Common myeloid progenitor, CD34-positive (primary cell): Measurements from ENCODE around the gene MORN5.
A peak's percentile ranks its signal among the peaks of the same experiment; 100 is the strongest.

Experiments used
- CTCF ChIA-PET: fragments of 350-600 bp; sonication (Branson Sonifier 250); formaldehyde crosslinking; loops from one replicate; lab custom pipeline; 2021; ENCODE audit warnings: antibody characterized with exemption; lab: Charles Lee
- POLR2A ChIA-PET: fragments of 350-600 bp; sonication (Branson Sonifier 250); formaldehyde crosslinking; loops from one replicate; lab custom pipeline; 2021; ENCODE audit warnings: antibody characterized with exemption; lab: Charles Lee
- DNase-seq, 3 donors: peaks; one replicate each; pipeline versions ENCODE4 v3.0.0 to v3.0.0-alpha.2; 2013
- H3K27ac ChIP-seq, 2 experiments: 1 replicate in 1 of 2; 2 replicates in 1 of 2; pipeline ENCODE4 v1.7.0; 2013; ENCODE audit warnings: inconsistent platforms in 2 of 2, low read length in 2 of 2, mild to moderate bottlenecking in 2 of 2, low read depth in 1 of 2, moderate library complexity in 1 of 2; ENCODE audit not compliant: severe bottlenecking in 2 of 2, insufficient read depth in 1 of 2, poor library complexity in 1 of 2
- H3K27me3 ChIP-seq, 5 experiments: replicated peaks in 2 of 5; 1 replicate in 3 of 5; 2 replicates in 2 of 5; pipeline versions ENCODE4 v1.6.1 to v1.7.0; 2013; ENCODE audit warnings: low read length in 4 of 5, mild to moderate bottlenecking in 2 of 5, moderate library complexity in 2 of 5, inconsistent platforms in 1 of 5; ENCODE audit not compliant: insufficient read depth in 5 of 5, control insufficient read depth in 4 of 5
- H3K36me3 ChIP-seq, 4 experiments: 1 replicate in 2 of 4; 2 replicates in 2 of 4; pipeline versions ENCODE4 v1.6.1 to v1.7.0; 2013; ENCODE audit warnings: low read length in 3 of 4, control low read depth in 1 of 4, mild to moderate bottlenecking in 1 of 4; ENCODE audit not compliant: control insufficient read depth in 4 of 4, insufficient read depth in 4 of 4
- H3K4me1 ChIP-seq, 4 experiments: 1 replicate in 3 of 4; 2 replicates in 1 of 4; pipeline versions ENCODE4 v1.6.1 to v1.7.1; 2013; ENCODE audit warnings: low read length in 3 of 4, mild to moderate bottlenecking in 3 of 4, control low read depth in 1 of 4, inconsistent platforms in 1 of 4, moderate library complexity in 1 of 4; ENCODE audit not compliant: control insufficient read depth in 4 of 4, insufficient read depth in 4 of 4; ENCODE audit errors: control extremely low read depth in 1 of 4
- H3K4me3 ChIP-seq, 7 experiments: 1 replicate in 4 of 7; 2 replicates in 3 of 7; pipeline versions ENCODE4 v1.5.1 to v1.7.0; 2013; ENCODE audit warnings: mild to moderate bottlenecking in 7 of 7, low read length in 6 of 7, moderate library complexity in 6 of 7, inconsistent platforms in 2 of 7, low read depth in 2 of 7, control low read depth in 1 of 7; ENCODE audit not compliant: insufficient read depth in 4 of 7, control insufficient read depth in 1 of 7; ENCODE audit errors: extremely low read depth in 1 of 7
- H3K9me3 ChIP-seq, 5 experiments: 1 replicate in 4 of 5; 2 replicates in 1 of 5; pipeline versions ENCODE4 v1.6.1 to v1.7.1; 2013; ENCODE audit warnings: low read length in 4 of 5, mild to moderate bottlenecking in 2 of 5, inconsistent platforms in 1 of 5, low read depth in 1 of 5, moderate library complexity in 1 of 5; ENCODE audit not compliant: control insufficient read depth in 4 of 5, insufficient read depth in 2 of 5; ENCODE audit errors: control extremely low read depth in 1 of 5
- WGBS: methylation state at CpG from one replicate; pipeline ENCODE4 v1.1.5; 2013; ENCODE audit not compliant: insufficient coverage; 5-methylcytosine and 5-hydroxymethylcytosine counted together

The MORN5 gene

DNA sequence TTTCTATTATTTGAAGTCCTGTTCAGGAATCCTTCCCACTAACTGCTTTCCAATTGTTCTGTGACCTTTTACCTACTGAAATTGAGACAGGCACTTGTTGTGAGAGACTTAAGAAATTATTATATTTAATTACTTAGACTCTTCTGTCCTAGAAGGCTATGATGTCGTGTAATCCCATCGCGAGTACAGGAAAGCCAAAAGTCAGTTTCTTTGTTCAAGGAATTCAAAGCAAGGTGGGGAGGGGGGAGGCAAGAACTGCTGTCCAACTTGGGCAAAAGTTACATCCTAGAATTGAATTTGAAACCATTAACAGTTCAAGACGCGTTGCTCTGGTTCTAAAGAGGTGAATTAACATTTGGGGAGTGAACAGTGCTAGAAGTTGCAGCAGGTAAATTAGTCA lies 18.0 kb upstream of the MORN5 start:
- no peak overlapping the region for H3K4me3 ChIP-seq
- H3K27me3 ChIP-seq: no peaks in the 10 kb centered on the region
- no peaks in the 10 kb centered on the region for H3K9me3 ChIP-seq
- H3K27ac ChIP-seq: no peak overlapping the region
- DNase-seq: no peak
- 100% methylated on average over 4 of the region's 5 CpGs for WGBS
- H3K36me3 ChIP-seq: peaks cover 5 to 35% (median 25%) of the 10 kb centered on the region in 4 experiments
- CTCF ChIA-PET: interaction anchor here (0.9 to 7.7 kb wide), 3 partner anchors 8 to 16 kb away, joined by 3 to 110 read pairs (median 8); no protein-coding TSS in a partner anchor
- POLR2A ChIA-PET: no interaction called here
- H3K4me1 ChIP-seq: peaks cover 0 to 17% (median 12%) of the 10 kb centered on the region in 4 experiments

DNA sequence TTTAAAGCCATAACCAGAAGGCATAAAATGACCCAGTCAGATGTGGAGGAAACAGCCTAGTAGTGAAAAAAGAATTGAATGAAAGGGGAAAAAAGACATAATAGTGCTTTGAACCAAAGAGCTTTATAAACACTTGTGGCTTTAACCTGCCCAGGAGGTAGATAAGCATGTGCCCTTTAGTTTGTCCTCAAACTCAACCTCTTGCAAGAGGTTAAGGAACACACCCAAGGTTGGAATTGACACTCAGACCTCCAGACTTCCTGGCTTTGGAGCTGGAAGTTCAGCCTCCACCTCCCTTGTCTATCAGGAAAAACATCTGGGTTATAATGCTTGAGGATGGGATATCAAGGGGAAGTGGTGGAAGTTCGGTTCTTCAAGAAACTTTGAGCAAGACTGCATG lies 16.4 kb upstream of the MORN5 start:
- no CpG with 5 or more reads among the region's 1 CpG for WGBS
- Histone ChIP-seq H3K27ac (no peak overlapping the region), H3K9me3 (no peaks in the 10 kb centered on the region), H3K4me1 (peaks cover 0 to 17% (median 12%) of the 10 kb centered on the region in 4 experiments), H3K27me3 (no peaks in the 10 kb centered on the region), H3K36me3 (peaks cover 7 to 48% (median 34%) of the 10 kb centered on the region in 4 experiments), H3K4me3 (no peak overlapping the region)
- DNase-seq: no peak
- CTCF ChIA-PET: interaction anchor here (0.9 to 7.7 kb wide), 9 partner anchors 9 to 665 kb away, joined by 3 to 110 read pairs (median 4); partner anchors contain the start of genes MORN5 and NDUFA8
- POLR2A ChIA-PET: interaction anchor here (0.5 kb wide), 1 partner anchor 1200 kb away, joined by 3 read pairs; no protein-coding TSS in a partner anchor

GRCh38 chr9:122143876-122144405 lies 15.8 kb upstream of the MORN5 start:
- 50% methylated on average over 12 of the region's 14 CpGs for WGBS
- H3K27ac ChIP-seq: no peak overlapping the region
- peak in 2 of 3 donors; percentile 32 to 56 for DNase-seq
- peaks cover 0 to 17% (median 12%) of the 10 kb centered on the region in 4 experiments for H3K4me1 ChIP-seq
- H3K36me3 ChIP-seq: peaks cover 7 to 53% (median 36%) of the 10 kb centered on the region in 4 experiments
- no peak overlapping the region for H3K4me3 ChIP-seq
- H3K9me3 ChIP-seq: no peaks in the 10 kb centered on the region
- no peaks in the 10 kb centered on the region for H3K27me3 ChIP-seq
- CTCF ChIA-PET: interaction anchor here (0.5 to 7.7 kb wide), 10 partner anchors 10 to 211 kb away, joined by 3 to 110 read pairs (median 4); partner anchors contain the start of genes MORN5 and NDUFA8
- POLR2A ChIA-PET: no interaction called here

GRCh38 chr9:122144836-122145591 lies 14.7 kb upstream of the MORN5 start:
- Histone ChIP-seq H3K36me3 (peaks cover 7 to 59% (median 41%) of the 10 kb centered on the region in 4 experiments), H3K4me1 (peaks cover 0 to 17% (median 12%) of the 10 kb centered on the region in 4 experiments), H3K4me3 (no peak overlapping the region), H3K27ac (no peak overlapping the region), H3K27me3 (no peaks in the 10 kb centered on the region), H3K9me3 (no peaks in the 10 kb centered on the region)
- CTCF ChIA-PET: interaction anchor here (0.8 to 7.7 kb wide), 13 partner anchors 9 to 203 kb away, joined by 3 to 110 read pairs (median 5); partner anchors contain the start of genes MORN5 and NDUFA8
- 91% methylated on average over 3 of the region's 3 CpGs for WGBS
- POLR2A ChIA-PET: no interaction called here
- DNase-seq: peak in 2 of 3 donors; percentile 53 to 57

- POLR2A ChIA-PET: no interaction called here
These were observed 14.2 kb upstream of the MORN5 start for GRCh38 chr9:122145592-122145863.

DNA sequence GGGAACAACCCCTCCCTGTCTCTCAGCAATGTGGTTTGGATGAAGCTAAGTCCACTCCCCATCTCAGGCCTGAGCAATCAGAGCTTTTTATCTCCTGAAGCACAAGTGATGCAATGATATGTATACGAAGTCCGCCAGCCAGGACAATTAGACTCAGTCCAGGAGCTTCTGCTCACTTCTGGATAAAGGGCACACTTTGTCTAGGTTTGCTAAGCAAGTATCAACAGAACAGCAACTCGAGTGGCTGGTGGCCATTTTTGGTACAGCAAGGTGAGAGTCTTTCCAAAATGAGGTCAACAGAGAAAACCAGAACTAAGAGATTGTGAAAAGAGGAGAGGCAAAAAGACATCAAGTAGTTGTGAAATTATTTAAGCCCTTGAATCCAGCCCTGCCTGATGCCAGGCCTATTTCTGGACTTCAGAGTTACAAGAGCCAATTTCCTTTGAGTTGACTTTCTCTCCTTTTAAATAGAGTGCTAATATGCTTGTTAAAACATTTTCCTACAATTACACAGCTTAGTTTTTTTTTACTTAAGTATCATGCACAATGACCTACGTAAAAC lies 8.4 kb upstream of the MORN5 start:
- H3K36me3 ChIP-seq: peaks cover 10 to 41% (median 27%) of the 10 kb centered on the region in 4 experiments
- POLR2A ChIA-PET: no interaction called here
- H3K9me3 ChIP-seq: no peaks in the 10 kb centered on the region
- no peak overlapping the region for H3K27ac ChIP-seq
- WGBS: 88% methylated on average over 3 of the region's 4 CpGs
- H3K4me1 ChIP-seq: peaks cover 0 to 4% (median 0%) of the 10 kb centered on the region in 4 experiments
- H3K4me3 ChIP-seq: no peak overlapping the region
- CTCF ChIA-PET: interaction anchor here (1.5 kb wide), 1 partner anchor 25 kb away, joined by 5 read pairs; no protein-coding TSS in a partner anchor
- no peaks in the 10 kb centered on the region for H3K27me3 ChIP-seq
- DNase-seq: peak in 2 of 3 donors; percentile 25 to 31

More at GRCh38 chr9:122145592-122145863, 14.2 kb upstream of the MORN5 start:
- Histone ChIP-seq H3K9me3 (no peaks in the 10 kb centered on the region), H3K27me3 (no peaks in the 10 kb centered on the region), H3K4me1 (peaks cover 0 to 17% (median 12%) of the 10 kb centered on the region in 4 experiments), H3K27ac (no peak overlapping the region), H3K36me3 (peaks cover 7 to 59% (median 41%) of the 10 kb centered on the region in 4 experiments), H3K4me3 (no peak overlapping the region)
- CTCF ChIA-PET: interaction anchor here (0.8 to 7.7 kb wide), 13 partner anchors 8 to 202 kb away, joined by 3 to 110 read pairs (median 5); partner anchors contain the start of genes MORN5 and NDUFA8
- peak in 2 of 3 donors; percentile 30 to 63 for DNase-seq
- 94% methylated on average over 2 of the region's 2 CpGs for WGBS
